GM18511 (cell line): ENCODE measurements around the gene TMEM219.

Experiments used
- ATAC-seq: cut with Tn5 transposase; IDR thresholded peaks from one replicate; pipeline ENCODE4 v1.9.1; 2021; ENCODE audit warnings: mild to moderate bottlenecking, moderate library complexity; ENCODE audit not compliant: unreplicated experiment

The TMEM219 gene

DNA sequence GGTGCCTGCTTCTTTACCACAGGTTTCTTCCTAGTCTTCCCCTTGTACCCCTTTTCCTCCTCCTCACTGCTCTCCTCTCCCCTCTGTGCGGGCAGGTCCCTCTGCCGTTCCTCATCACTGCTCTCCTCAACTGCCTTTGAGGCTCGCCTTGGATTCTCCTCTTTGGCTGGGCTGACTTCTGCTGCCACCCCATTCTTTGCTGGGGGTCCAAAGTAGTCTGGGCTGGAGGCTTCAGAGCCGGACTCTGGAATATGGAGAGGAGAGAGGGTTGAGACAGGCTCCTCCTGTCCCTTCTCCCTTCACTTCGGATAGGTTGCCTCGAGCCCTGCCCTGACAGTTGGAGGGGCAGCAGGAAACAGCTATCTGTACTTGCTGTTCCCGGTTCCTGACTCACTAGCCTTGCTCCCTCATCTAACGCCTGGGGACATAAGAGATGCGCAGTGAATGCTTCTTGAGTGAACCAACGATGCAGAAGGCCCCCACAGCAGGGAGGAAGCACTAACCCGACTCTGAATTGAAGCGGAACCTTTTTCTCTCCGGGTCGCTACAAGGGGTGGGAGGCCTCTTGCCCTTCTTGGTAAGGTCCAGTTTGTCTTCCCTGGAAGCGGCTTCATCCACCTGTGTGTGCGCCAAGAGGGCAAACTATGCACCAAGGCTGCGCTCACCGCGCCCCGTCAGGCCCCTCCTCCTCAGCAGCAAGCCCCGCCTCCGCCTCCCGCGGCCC is 32.9 kb downstream of the TMEM219 start:
- peak; percentile 37 for ATAC-seq

DNA sequence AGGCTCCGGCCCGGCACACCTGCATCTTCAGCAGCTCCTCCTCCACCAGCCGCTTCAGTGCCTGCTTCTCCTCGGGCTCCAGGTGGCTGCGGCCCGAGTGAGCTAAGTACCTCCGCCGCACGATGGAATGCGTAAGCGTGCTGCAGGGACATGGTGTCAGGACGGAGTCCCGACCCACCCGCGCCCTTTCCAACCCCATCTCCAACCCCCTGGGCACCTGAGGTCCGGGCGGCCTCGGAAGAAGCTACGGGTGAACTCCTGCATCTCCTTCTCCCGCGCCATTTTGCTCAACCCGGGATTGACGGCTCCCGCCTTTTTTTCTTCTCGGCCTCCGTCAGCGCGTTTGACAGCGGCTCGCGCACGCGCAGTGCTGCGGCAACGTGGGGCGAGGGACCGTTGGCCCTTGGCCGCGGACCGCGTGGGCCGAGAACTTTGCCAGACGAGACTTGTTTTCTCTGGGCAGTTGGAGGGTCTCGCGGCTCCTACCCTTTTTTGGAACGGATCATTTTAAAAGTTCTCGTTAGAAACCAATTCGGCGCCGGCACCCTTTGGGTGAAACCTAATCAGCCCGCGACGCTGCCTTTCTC is 33.5 kb downstream of the TMEM219 start, which contains the start of gene HIRIP3:
Gene HIRIP3 (minus strand): TSS at position 294 of the 587 bp plus-strand sequence. CDS start 12 bp downstream, at position 282.
- peak; percentile 58 for ATAC-seq

GRCh38 chr16:29995911-29996765 is 34.3 kb downstream of the TMEM219 start, which contains the start of gene INO80E:
Gene INO80E, plus strand, starts transcription at chr16:29996241. Its CDS starts 70 bp downstream, at chr16:29996311.
- peak; percentile 92 for ATAC-seq

DNA sequence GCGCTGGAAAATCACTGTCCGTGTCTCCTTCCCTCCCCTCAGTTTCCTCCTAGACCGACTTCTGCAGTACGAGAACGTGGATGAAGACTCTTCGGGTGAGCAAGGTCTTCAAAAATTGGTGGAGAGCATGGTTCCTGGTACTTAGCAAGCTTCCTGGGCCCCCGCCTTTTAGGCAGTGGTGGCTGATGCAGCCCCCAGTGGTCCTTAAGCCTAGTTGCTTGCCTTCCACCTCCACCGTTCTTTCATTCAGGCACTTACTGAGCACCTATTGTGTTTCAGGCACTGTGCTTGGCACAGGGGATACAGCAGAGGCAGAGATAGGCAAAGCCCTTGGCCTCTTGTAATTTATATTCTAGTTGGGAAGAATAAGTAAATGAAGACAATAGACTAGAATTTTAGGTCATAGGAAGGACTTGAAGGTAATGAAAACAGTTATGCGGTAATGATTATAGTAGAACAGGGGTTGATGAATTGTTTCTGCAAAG is 34.9 kb downstream of the TMEM219 start:
- ATAC-seq: no peak

DNA sequence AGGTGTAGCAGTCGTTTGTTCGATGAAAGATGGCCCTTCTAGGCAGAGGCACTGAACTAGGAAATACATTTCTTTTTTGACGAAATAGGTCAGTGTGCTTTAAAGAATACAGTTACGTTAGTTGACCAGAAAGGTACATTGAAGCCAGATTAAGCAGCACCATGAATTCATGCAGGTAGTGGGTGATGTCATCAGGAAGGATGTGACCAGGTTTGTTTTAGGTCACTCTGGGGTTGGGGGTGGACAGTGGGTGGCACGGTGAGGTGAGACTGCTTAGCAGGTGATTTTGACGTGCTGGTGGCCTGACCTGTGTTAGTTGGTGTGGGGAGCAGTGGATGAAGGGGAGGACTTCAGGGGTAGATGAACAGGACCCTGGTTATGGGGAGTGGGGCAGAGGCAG is 37.7 kb downstream of the TMEM219 start:
- no peak for ATAC-seq

DNA sequence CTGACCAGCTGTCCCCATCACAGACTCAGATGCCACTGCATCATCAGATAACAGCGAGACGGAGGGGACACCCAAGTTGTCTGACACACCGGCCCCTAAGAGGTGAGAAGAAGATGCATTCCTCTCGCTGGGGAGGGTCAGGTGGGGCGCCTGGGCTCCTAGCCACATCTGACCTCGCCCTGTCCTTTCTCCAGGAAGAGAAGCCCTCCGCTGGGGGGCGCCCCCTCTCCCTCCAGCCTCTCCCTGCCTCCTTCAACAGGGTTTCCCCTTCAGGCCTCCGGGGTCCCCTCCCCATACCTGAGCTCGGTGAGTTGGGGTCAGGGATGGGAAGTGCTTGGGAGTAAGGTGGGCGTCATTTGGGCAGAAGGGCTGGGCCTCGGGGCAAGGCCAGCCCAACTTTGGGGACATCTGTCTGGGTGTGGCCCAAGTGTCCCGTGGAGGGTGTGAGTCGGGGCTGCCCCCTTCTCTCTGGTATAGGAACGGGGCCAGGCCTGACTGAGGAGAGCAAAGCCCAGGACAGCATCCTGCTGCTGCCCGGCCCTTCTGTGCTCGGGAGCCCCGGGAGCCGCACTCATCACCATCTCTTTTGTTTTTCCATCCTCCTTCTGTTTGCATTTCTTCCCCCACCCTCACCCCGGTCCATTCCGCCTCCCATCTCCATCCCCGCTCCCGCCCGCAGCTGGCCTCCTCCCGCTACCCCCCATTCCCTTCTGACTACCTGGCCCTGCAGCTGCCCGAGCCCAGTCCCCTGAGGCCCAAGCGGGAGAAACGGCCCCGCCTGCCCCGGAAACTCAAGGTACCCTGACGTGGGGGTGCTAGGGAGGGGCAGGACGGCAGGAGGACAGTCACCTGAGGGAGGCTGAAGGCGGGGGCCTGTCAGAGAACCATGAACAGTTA is 39.1 kb downstream of the TMEM219 start:
- no peak for ATAC-seq

GRCh38 chr16:30002614-30003346 is 40.9 kb downstream of the TMEM219 start:
- no peak for ATAC-seq

DNA sequence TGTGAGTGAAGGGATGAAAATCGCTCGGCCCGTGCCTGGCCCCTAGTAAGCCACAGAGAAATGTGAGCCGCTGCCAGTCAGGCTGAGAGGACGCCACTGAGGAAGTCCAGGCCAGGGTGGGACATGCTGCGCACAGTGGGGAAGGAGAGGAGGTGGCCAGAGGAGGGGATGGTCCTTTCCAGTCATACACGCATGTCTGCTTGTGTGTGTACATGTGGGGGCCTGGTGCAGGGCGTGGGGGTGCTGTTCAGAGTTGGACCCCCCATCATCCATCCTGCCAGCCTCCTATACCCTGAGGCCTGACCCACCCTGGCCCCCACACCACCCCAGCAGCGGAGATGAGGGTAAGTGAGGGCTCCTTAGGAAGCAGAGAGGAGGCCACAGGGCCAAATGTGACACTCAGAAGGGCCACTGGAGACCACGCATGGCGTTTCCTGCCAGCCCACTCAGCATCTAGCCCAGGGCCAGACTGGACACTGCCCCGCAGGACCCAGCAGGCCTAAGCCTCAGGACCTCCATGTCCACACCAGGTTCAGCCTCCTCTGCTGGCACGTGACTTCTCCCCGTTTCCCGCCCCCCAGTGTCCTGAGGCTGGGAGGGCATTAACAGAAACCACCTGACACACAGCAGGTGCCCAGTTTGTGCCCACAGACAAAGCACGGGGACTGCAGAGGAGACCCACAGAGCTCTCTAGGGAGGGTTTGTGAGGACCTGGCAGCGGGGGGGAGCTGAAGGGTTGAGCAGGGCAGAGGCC is 42.0 kb downstream of the TMEM219 start:
- no peak for ATAC-seq

GRCh38 chr16:30004424-30004776 is 42.5 kb downstream of the TMEM219 start:
- no peak for ATAC-seq

- no peak for ATAC-seq
Measured at GRCh38 chr16:30004811-30005242, 42.9 kb downstream of the TMEM219 start.

DNA sequence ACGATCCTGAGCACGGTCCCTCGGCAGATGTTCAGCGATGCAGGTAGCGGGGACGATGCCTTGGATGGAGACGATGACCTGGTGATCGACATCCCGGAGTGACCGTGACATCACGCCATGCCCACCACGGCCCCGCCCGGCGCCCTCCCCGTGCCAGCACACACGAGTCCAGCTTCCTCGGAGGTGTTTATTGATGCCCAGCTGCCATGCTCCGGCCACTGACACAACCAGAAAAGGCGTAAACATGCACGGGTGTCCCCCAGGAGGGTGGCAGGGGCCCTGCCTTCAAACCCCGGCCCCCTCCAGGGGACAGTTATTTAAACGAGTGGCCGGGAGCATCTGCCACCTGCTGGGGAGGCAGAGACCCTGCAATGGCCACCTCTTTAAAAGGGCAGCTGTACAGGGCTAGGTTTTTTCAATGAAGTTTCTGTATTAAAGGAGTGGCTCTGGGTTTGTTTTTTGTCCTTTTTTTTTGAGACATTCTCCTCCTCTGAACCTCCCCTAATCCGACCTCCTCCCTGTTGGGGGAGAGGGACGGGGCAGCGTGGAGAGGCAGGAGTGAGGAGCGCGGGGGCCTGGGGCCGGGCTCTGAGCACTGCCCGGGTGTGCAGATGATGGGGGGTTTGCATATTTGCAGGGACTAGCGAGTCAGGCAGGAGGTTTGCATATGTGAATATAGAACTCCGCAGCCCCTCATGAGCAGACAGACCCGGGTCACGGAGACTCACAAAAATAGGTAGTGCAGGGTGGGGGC is 43.6 kb downstream of the TMEM219 start:
- ATAC-seq: no peak

DNA sequence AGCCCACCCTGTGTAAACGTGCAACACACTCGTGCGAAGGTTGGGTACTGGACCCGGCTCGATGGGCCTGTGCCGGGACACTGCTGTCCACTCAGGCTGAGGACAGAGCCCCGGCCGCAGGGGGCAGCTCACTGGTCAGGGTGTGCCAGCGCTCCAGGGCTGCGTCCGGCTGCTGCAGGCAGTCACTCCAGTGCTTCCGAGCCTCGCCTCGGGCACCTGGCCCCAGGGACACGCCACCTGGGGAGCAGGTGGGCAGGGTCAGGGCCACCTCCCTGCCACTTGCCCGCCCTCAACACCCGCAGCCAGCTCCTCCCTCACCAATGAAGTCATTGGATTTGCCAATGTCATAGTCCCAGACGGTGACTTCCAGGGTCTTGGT is 44.2 kb downstream of the TMEM219 start:
- ATAC-seq: no peak

DNA sequence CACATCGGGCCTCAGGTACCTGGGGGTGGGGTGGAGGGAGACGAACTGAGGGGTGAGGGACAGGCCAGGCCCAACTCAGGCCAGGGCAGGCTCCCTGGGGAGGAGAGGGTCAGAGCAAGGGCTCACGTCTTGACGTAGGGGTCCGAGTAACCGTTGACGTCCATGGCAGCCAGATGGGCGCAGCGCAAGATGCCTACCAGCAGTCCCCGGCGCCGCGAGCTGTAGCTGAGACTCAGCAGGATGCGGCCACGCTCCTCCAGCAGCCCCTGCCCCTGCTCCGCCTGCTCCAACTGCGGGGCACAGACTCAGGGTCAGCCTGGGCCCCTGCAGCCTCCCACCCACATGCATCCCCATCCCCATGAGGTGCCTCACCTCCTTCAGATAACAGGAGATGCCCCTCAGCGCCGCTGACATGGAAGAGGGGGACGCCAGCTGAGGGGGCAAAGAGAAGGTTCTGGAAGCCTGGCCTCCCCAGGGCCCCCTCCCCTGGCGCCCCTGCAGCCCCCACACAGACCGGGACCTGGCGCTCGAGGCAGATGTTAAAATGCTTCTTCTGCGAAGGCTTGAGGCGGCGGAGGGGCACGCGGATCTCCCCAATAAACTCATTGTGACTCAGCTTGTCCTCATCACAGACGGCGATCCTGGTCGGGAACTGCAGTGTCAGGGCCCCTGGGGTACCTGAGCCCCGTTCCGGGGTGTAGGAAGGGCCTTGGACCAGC is 44.9 kb downstream of the TMEM219 start:
- no peak for ATAC-seq

DNA sequence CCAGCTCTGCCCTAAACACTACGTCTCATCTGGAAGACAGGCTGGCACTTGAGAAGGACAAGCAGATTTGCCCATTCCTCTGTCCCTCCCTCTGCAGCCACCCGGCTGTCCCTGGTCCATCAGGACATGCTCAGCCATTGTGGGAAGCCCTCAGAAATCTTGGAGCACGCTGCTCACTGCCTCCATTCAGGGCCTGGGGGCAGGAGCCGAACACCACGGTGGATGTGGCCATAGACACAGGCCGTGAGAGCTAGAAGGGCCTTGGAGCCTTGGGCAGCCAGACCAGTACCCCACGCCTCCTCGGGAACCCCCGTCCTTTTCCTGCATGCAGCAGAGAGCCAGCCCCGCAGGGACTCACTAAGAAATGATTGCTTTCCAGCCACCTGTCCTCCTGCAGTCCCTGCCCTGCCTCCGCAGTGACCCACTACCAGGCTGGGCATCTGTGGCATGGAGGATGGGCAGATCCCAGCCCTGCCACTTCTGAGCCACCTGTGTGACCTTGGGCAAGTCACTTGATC is 45.6 kb downstream of the TMEM219 start:
- ATAC-seq: no peak

- no peak for ATAC-seq
Measured at GRCh38 chr16:30009085-30009862, 47.4 kb downstream of the TMEM219 start.

DNA sequence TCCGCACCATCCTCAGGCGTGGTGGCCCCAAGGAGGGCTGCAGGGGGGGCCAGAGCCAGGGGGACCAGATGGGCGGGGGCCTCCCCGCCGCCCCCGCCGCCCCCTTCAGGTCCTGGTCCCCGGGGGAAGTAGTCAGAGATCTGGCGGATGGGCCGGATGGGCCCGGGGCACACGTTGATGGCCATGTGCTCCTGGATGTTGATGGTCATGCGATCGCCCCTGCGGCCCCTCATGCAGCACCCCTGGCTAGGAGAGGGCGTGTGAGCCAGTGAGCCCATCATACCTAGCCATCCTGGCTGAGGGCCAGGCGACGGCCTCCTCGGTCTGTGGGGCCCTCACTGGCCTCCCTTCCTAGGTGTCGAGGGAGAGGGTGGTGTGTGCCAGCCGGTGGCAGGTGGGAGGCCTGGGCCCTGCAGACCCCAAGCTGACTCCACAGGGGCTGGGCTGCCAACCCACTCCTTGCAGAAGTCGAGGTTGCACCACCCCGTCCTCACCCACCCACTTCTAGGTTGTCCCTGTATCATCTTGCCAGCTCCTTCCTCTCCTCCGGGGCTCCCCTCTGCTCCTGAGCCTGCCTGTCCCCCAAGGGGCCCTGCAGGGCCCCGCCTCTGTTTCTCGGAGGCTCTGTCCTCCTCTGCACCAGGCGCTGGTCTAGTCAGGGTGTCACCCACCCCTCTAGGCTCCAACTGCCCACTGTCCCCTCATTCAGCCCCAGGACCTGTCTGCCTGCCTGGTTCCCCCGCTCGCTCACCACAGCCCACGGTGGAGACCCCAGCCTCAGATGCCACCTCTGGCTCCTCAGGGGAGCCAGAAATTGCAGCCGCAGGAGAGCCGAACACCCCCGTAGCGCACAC is 48.3 kb downstream of the TMEM219 start:
- no peak for ATAC-seq
